SK-N-SH treated with all-trans-retinoic acid at 6 μM for 48 hours (cell line): ENCODE data around the gene FBXL16.

ENCODE experiments used
- CREB5 ChIP-seq: fragments of 250-450 bp; sonication (Bioruptor Pico); IDR thresholded peaks from 2 replicates; pipeline ENCODE4 v1.5.1; 2020; ENCODE audit warnings: low read depth, mild to moderate bottlenecking, moderate library complexity
- CSRNP3 ChIP-seq: fragments of 250-450 bp; sonication (Bioruptor Pico); IDR thresholded peaks from 2 replicates; pipeline ENCODE4 v1.5.1; 2021; ENCODE audit warnings: mild to moderate bottlenecking, moderate library complexity
- ISL1 ChIP-seq: fragments of 250-450 bp; sonication (Bioruptor Pico); IDR thresholded peaks from 2 replicates; pipeline ENCODE4 v2.1.2; 2022; ENCODE audit warnings: mild to moderate bottlenecking, moderate library complexity
- PATZ1 ChIP-seq: fragments of 250-450 bp; sonication (Bioruptor Pico); IDR thresholded peaks from 2 replicates; pipeline ENCODE4 v1.8.0; 2020; ENCODE audit warnings: mild to moderate bottlenecking, moderate library complexity, borderline replicate concordance
- PPARA ChIP-seq: fragments of 250-450 bp; sonication (Bioruptor Pico); IDR thresholded peaks from 2 replicates; pipeline ENCODE4 v1.5.0; 2020; ENCODE audit warnings: mild to moderate bottlenecking, borderline replicate concordance
- RARB ChIP-seq: fragments of 250-450 bp; sonication (Bioruptor Pico); IDR thresholded peaks from 2 replicates; pipeline ENCODE4 v1.8.0; 2021; ENCODE audit warnings: mild to moderate bottlenecking, moderate library complexity
- TSHZ2 ChIP-seq: fragments of 250-450 bp; sonication (Bioruptor Pico); IDR thresholded peaks from 2 replicates; pipeline ENCODE4 v1.5.0; 2020; ENCODE audit warnings: mild to moderate bottlenecking, moderate library complexity
- ZC3H10 ChIP-seq: fragments of 250-450 bp; sonication (Bioruptor Pico); IDR thresholded peaks from 2 replicates; pipeline ENCODE4 v1.5.1; 2021; ENCODE audit warnings: mild to moderate bottlenecking, moderate library complexity
- ZFP3 ChIP-seq: fragments of 250-450 bp; sonication (Bioruptor Pico); IDR thresholded peaks from 2 replicates; pipeline ENCODE4 v1.5.0; 2020; ENCODE audit warnings: mild to moderate bottlenecking, moderate library complexity
- ZFP30 ChIP-seq: fragments of 450-650 bp; formaldehyde crosslinking; IDR thresholded peaks from 2 replicates; pipeline ENCODE4 v1.5.0; 2022; ENCODE audit warnings: mild to moderate bottlenecking, moderate library complexity
- ZNF8 ChIP-seq: fragments of 450-650 bp; formaldehyde crosslinking; IDR thresholded peaks from 2 replicates; pipeline ENCODE4 v1.5.0; 2020; ENCODE audit warnings: mild to moderate bottlenecking, moderate library complexity

- TF ChIP-seq PATZ1 (CRISPR knock-in tag) (no peak), TSHZ2 (CRISPR knock-in tag) (no peak), ZFP3 (CRISPR knock-in tag) (no peak), CSRNP3 (no peak), RARB (CRISPR knock-in tag) (no peak), CREB5 (no peak), ISL1 (CRISPR knock-in tag) (no peak), ZC3H10 (no peak), ZFP30 (no peak), ZNF8 (CRISPR knock-in tag) (no peak), PPARA (CRISPR knock-in tag) (no peak)
These were observed 27.3 kb downstream of the FBXL16 start for GRCh38 chr16:678209-678857.
